ENCODE results near the gene NCAPG2.

NCAPG2 gene

DNA sequence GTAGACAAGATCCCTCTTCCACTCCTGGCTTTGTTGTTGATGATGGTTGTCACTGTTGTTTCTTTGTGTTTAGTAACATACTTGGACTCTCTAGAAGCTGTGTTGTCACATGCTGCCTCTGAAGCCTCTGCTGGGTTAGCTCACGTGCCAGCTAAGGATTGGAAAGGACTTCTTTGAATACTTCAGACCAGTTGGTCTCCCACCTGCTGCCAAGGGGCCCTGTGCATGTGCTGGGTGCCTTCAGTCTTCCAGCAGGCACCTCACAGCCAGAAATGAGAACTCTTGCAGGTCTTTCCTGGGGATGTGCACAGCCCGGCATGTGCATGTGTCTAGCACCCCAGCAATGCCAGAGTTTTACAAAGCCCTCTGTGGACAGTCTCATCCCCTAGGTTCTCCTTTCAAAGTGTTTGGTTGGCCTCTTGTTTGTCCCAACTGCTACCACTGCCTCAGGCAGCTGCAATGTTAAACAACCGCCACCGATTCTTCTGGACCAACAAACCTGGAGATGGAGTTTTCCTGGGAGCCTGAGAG is 21.7 kb upstream of the NCAPG2 start:
- Histone ChIP-seq H3K9ac (ENCODE audit: low read length) (no peak overlapping the region), H3K9me2 (replicated peaks; ENCODE audit: insufficient read depth, low read length) (no peaks in the 10 kb centered on the region), H3K9me3 (replicated peaks; ENCODE audit: insufficient read depth, low read length) (no peaks in the 10 kb centered on the region), H3K4me3 (ENCODE audit: low read length) (no peak overlapping the region), H3F3A (ENCODE audit: insufficient read depth, low read length) (no peaks in the 10 kb centered on the region), H3K79me2 (ENCODE audit: low read length) (no peaks in the 10 kb centered on the region), H3K4me2 (ENCODE audit: low read depth, low read length) (no peak overlapping the region), H4K20me1 (ENCODE audit: insufficient read depth, low read length) (no peaks in the 10 kb centered on the region), H2AFZ (ENCODE audit: low read length) (no peak overlapping the region), H3K27me3 (replicated peaks; ENCODE audit: insufficient read depth, low read length) (no peaks in the 10 kb centered on the region), H3K27ac (ENCODE audit: low read length) (no peak overlapping the region), H3K36me3 (replicated peaks; ENCODE audit: insufficient read depth, low read length) (no peaks in the 10 kb centered on the region), H3K4me1 (ENCODE audit: low read length) (no peaks in the 10 kb centered on the region)
- TF ChIP-seq EZH2 (optimal IDR thresholded peaks at IDR 0.05; ENCODE audit: low read depth, low read length) (no peak), EZH2phosphoT487 (IDR thresholded peaks at IDR 0.05; ENCODE audit: low read length) (no peak)
- TF ChIP-seq, protein P1, sequence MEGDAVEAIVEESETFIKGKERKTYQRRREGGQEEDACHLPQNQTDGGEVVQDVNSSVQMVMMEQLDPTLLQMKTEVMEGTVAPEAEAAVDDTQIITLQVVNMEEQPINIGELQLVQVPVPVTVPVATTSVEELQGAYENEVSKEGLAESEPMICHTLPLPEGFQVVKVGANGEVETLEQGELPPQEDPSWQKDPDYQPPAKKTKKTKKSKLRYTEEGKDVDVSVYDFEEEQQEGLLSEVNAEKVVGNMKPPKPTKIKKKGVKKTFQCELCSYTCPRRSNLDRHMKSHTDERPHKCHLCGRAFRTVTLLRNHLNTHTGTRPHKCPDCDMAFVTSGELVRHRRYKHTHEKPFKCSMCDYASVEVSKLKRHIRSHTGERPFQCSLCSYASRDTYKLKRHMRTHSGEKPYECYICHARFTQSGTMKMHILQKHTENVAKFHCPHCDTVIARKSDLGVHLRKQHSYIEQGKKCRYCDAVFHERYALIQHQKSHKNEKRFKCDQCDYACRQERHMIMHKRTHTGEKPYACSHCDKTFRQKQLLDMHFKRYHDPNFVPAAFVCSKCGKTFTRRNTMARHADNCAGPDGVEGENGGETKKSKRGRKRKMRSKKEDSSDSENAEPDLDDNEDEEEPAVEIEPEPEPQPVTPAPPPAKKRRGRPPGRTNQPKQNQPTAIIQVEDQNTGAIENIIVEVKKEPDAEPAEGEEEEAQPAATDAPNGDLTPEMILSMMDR (IDR thresholded peaks at IDR 0.05; ENCODE audit: low read length) = no peak
- no peak for DNase-seq

- Histone ChIP-seq H4K20me1 (ENCODE audit: insufficient read depth, low read length) (no peaks in the 10 kb centered on the region), H3K27ac (ENCODE audit: low read length) (no peak overlapping the region), H3K4me2 (ENCODE audit: low read depth, low read length) (no peak overlapping the region), H3K4me3 (ENCODE audit: low read length) (no peak overlapping the region), H3K79me2 (ENCODE audit: low read length) (no peaks in the 10 kb centered on the region), H3K9me2 (replicated peaks; ENCODE audit: insufficient read depth, low read length) (no peaks in the 10 kb centered on the region), H3K4me1 (ENCODE audit: low read length) (no peaks in the 10 kb centered on the region), H3K9me3 (replicated peaks; ENCODE audit: insufficient read depth, low read length) (no peaks in the 10 kb centered on the region), H3K36me3 (replicated peaks; ENCODE audit: insufficient read depth, low read length) (no peaks in the 10 kb centered on the region), H3K9ac (ENCODE audit: low read length) (no peak overlapping the region), H3F3A (ENCODE audit: insufficient read depth, low read length) (no peaks in the 10 kb centered on the region), H3K27me3 (replicated peaks; ENCODE audit: insufficient read depth, low read length) (no peaks in the 10 kb centered on the region), H2AFZ (ENCODE audit: low read length) (no peak overlapping the region)
- no peak for DNase-seq
- TF ChIP-seq, protein P1 (IDR thresholded peaks at IDR 0.05; ENCODE audit: low read length) = no peak
- TF ChIP-seq EZH2phosphoT487 (IDR thresholded peaks at IDR 0.05; ENCODE audit: low read length) (no peak), EZH2 (optimal IDR thresholded peaks at IDR 0.05; ENCODE audit: low read depth, low read length) (no peak)
These were observed 20.8 kb upstream of the NCAPG2 start for GRCh38 chr7:158725506-158725800.

DNA sequence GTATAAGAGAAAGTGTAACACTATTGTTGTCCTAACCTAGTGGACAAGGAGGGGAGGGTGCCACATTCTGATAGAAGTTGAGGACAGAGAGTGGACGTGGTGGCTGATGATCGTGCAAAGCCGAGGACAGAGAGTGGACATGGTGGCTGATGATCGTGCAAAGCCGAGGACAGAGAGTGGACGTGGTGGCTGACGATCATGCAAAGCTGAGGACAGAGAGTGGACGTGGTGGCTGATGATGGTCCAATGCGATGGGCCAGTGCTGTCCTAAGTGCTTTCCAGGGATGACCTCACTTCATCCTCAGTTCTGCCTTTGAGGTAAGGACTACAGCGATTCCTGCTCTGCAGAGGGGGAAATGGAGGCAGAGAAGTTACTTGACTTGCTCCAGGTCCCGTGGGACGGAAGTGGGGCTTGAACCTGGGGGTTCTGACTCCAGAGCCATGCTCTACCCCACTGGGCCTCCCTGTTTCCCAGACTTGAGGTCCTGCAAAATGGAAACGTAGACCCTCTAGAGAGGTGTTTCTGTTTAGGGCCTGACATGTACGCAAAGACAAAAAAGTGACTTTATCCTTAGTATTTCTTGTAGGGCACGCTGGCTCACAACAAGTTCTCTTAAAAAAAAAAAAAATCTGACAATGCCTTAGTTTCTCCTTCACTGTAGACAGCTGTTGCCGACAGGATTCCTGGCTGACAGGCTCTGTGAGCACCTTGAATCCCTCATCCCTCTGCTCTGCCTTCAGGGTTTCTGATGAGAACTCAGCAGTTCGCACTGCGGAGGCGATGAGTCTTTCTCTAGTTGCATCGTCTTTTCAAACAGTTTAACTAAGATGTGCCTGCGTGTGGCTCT is 20.3 kb upstream of the NCAPG2 start:
- Histone ChIP-seq H3K4me2 (ENCODE audit: low read depth, low read length) (no peak overlapping the region), H3K27ac (ENCODE audit: low read length) (no peak overlapping the region), H3K9ac (ENCODE audit: low read length) (no peak overlapping the region), H3K9me3 (replicated peaks; ENCODE audit: insufficient read depth, low read length) (no peaks in the 10 kb centered on the region), H3K79me2 (ENCODE audit: low read length) (no peaks in the 10 kb centered on the region), H4K20me1 (ENCODE audit: insufficient read depth, low read length) (no peaks in the 10 kb centered on the region), H3K9me2 (replicated peaks; ENCODE audit: insufficient read depth, low read length) (no peaks in the 10 kb centered on the region), H3K4me1 (ENCODE audit: low read length) (no peaks in the 10 kb centered on the region), H3K4me3 (ENCODE audit: low read length) (no peak overlapping the region), H2AFZ (ENCODE audit: low read length) (no peak overlapping the region), H3K36me3 (replicated peaks; ENCODE audit: insufficient read depth, low read length) (no peaks in the 10 kb centered on the region), H3K27me3 (replicated peaks; ENCODE audit: insufficient read depth, low read length) (no peaks in the 10 kb centered on the region), H3F3A (ENCODE audit: insufficient read depth, low read length) (no peaks in the 10 kb centered on the region)
- TF ChIP-seq EZH2phosphoT487 (IDR thresholded peaks at IDR 0.05; ENCODE audit: low read length) (no peak), EZH2 (optimal IDR thresholded peaks at IDR 0.05; ENCODE audit: low read depth, low read length) (no peak)
- TF ChIP-seq, protein P1 (IDR thresholded peaks at IDR 0.05; ENCODE audit: low read length) = no peak
- DNase-seq = no peak

Data from MM.1S (cell line).